Naive thymus-derived CD8-positive, alpha-beta T cell (primary cell): ENCODE measurements around the gene SNCG. TPM values are rescaled to one million over a fixed set of nuclear protein-coding genes. Genes with fewer than 3 reads are reported as not detected.
A peak's percentile ranks its signal among the peaks of the same experiment; 100 is the strongest.

Experiments used
- ATAC-seq, 2 donors: fragments of 150-1000 bp; cut with Tn5 transposase in 1 of 2; sonication (Bioruptor Pico), chemical (Tn5 transposase) in 1 of 2; 1 replicate in 1 of 2; 2 replicates in 1 of 2; pipeline ENCODE4 v1.10.0; 2021; ENCODE audit warnings: mild to moderate bottlenecking in 2 of 2, moderate library complexity in 2 of 2
- POLR2A ChIA-PET: fragments of 350-600 bp; sonication (Branson Sonifier 250); formaldehyde crosslinking; loops from one replicate; lab custom pipeline; 2021; ENCODE audit warnings: antibody characterized with exemption; lab: Charles Lee
- DNase-seq, 10 donors: peaks; one replicate each; pipeline versions ENCODE4 v3.0.0 to v3.0.0-alpha.2; 2020 to 2022
- H3K27ac Mint-ChIP-seq, 10 donors: one replicate each; pipeline ENCODE4 v1.8.0; 2020 to 2022; ENCODE audit warnings: mild to moderate bottlenecking in 10 of 10, mixed read lengths in 10 of 10, moderate library complexity in 4 of 10, inconsistent platforms in 1 of 10
- H3K27me3 Mint-ChIP-seq, 5 donors: one replicate each; pipeline ENCODE4 v1.8.0; 2021 to 2022; ENCODE audit warnings: mixed read lengths in 5 of 5
- H3K36me3 Mint-ChIP-seq, 3 donors: one replicate each; pipeline ENCODE4 v1.8.0; 2020 to 2022; ENCODE audit warnings: mixed read lengths in 3 of 3, mild to moderate bottlenecking in 2 of 3, inconsistent platforms in 1 of 3
- H3K4me1 Mint-ChIP-seq, 4 donors: one replicate each; pipeline ENCODE4 v1.8.0; 2021 to 2022; ENCODE audit warnings: mixed read lengths in 4 of 4
- H3K4me3 Mint-ChIP-seq, 10 donors: one replicate each; pipeline ENCODE4 v1.8.0; 2020 to 2022; ENCODE audit warnings: mild to moderate bottlenecking in 10 of 10, mixed read lengths in 10 of 10, moderate library complexity in 6 of 10, inconsistent platforms in 1 of 10
- H3K9me3 Mint-ChIP-seq, 9 donors: one replicate each; pipeline ENCODE4 v1.8.0; 2020 to 2022; ENCODE audit warnings: mixed read lengths in 9 of 9, mild to moderate bottlenecking in 3 of 9, inconsistent platforms in 1 of 9, moderate library complexity in 1 of 9
- polyA plus RNA-seq, 3 donors: library from polyadenylated mRNA; unstranded; fragments of 300-500 nt; fragmentation: Illumina TruSeq; gene quantifications; one replicate each; pipeline ENCODE4 v1.2.3, GENCODE V29; 2021
- total RNA-seq, 8 experiments: library from RNA in 2 of 8; stranded (reverse) in 2 of 8; gene quantifications; one replicate each; pipeline ENCODE4 v1.2.3 and lab custom pipeline; 2021 to 2026

The SNCG gene
- total and polyA plus RNA-seq, 5 experiments from 2014 or later, result 0.58 TPM; not detected in 4

GRCh38 chr10:86963341-86963919 lies 5.0 kb downstream of the SNCG start:
- DNase-seq, result no peak
- H3K4me3 Mint-ChIP-seq, result no peak overlapping the region
- no peak overlapping the region for H3K27ac Mint-ChIP-seq
- no peaks in the 10 kb centered on the region for H3K27me3 Mint-ChIP-seq
- no peaks in the 10 kb centered on the region for H3K9me3 Mint-ChIP-seq
- POLR2A ChIA-PET, result no interaction called here
- peaks cover 8 to 32% (median 23%) of the 10 kb centered on the region in 4 donors for H3K4me1 Mint-ChIP-seq
- no peak for ATAC-seq
- H3K36me3 Mint-ChIP-seq, result no peaks in the 10 kb centered on the region

GRCh38 chr10:86964061-86964846 lies 5.9 kb downstream of the SNCG start:
- Mint-ChIP-seq H3K27ac (no peak overlapping the region), H3K4me1 (peaks cover 10 to 38% (median 29%) of the 10 kb centered on the region in 4 donors), H3K36me3 (no peaks in the 10 kb centered on the region), H3K4me3 (no peak overlapping the region), H3K9me3 (no peaks in the 10 kb centered on the region), H3K27me3 (peaks cover 0 to 2% (median 0%) of the 10 kb centered on the region in 5 donors)
- ATAC-seq (no peak), DNase-seq (peak in 1 of 10 donors; percentile 55)
- POLR2A ChIA-PET, result no interaction called here

- H3K36me3 Mint-ChIP-seq, result no peaks in the 10 kb centered on the region
- POLR2A ChIA-PET, result no interaction called here
- H3K27me3 Mint-ChIP-seq, result peaks cover 0 to 2% (median 0%) of the 10 kb centered on the region in 5 donors
- ATAC-seq, result no peak
- peaks cover 10 to 41% (median 33%) of the 10 kb centered on the region in 4 donors for H3K4me1 Mint-ChIP-seq
- DNase-seq, result no peak
- H3K4me3 Mint-ChIP-seq, result no peak overlapping the region
- H3K9me3 Mint-ChIP-seq, result no peaks in the 10 kb centered on the region
- H3K27ac Mint-ChIP-seq, result peak overlapping the region in 1 of 10 donors; percentile 48
These were observed 6.4 kb downstream of the SNCG start for GRCh38 chr10:86964847-86965190.

- POLR2A ChIA-PET, result interaction anchor here (0.6 to 1.6 kb wide), 11 partner anchors 8 to 1228 kb away, joined by 3 to 11 read pairs (median 6); partner anchors contain the start of genes GLUD1 and SHLD2
- H3K27ac Mint-ChIP-seq, result peak overlapping the region; percentile 9 to 96 (median 86)
- H3K36me3 Mint-ChIP-seq, result no peaks in the 10 kb centered on the region
- H3K4me1 Mint-ChIP-seq, result peaks cover 12 to 49% (median 39%) of the 10 kb centered on the region in 4 donors
- peak; percentile 4 for ATAC-seq
- H3K4me3 Mint-ChIP-seq, result peak overlapping the region; percentile 69 to 89 (median 83)
- no peak for DNase-seq
- H3K27me3 Mint-ChIP-seq, result peaks cover 0 to 2% (median 0%) of the 10 kb centered on the region in 5 donors
- H3K9me3 Mint-ChIP-seq, result no peaks in the 10 kb centered on the region
These were observed 7.7 kb downstream of the SNCG start for GRCh38 chr10:86965986-86966654.

GRCh38 chr10:86967481-86967941 lies 9.1 kb downstream of the SNCG start:
- H3K27ac Mint-ChIP-seq, result peak overlapping the region in 3 of 10 donors; percentile 7 to 76 (median 70)
- H3K9me3 Mint-ChIP-seq, result no peaks in the 10 kb centered on the region
- peak in 1 of 10 donors; percentile 50 for DNase-seq
- ATAC-seq, result no peak
- peaks cover 0 to 2% (median 0%) of the 10 kb centered on the region in 5 donors for H3K27me3 Mint-ChIP-seq
- H3K4me3 Mint-ChIP-seq, result peak overlapping the region in 6 of 10 donors; percentile 14 to 80 (median 42)
- no peaks in the 10 kb centered on the region for H3K36me3 Mint-ChIP-seq
- POLR2A ChIA-PET, result interaction anchor here (0.8 to 2.7 kb wide), 4 partner anchors 16 to 29 kb away, joined by 3 to 14 read pairs (median 4); no protein-coding TSS in a partner anchor
- peaks cover 16 to 59% (median 47%) of the 10 kb centered on the region in 4 donors for H3K4me1 Mint-ChIP-seq

- Mint-ChIP-seq H3K27me3 (peaks cover 0 to 2% (median 0%) of the 10 kb centered on the region in 5 donors), H3K4me1 (peaks cover 19 to 68% (median 50%) of the 10 kb centered on the region in 4 donors), H3K9me3 (no peaks in the 10 kb centered on the region), H3K36me3 (no peaks in the 10 kb centered on the region), H3K4me3 (peak within 1 kb of the TSS; percentile 47 to 80 (median 69)), H3K27ac (peak within 1 kb of the TSS in 6 of 10 donors; percentile 7 to 97 (median 75))
- DNase-seq, result peak in 3 of 10 donors; percentile 24 to 65 (median 36)
- ATAC-seq, result peak in 1 of 2 donors; percentile 5
- POLR2A ChIA-PET, result interaction anchor here (0.8 to 2.7 kb wide), 6 partner anchors 9 to 30 kb away, joined by 3 to 14 read pairs (median 4); no protein-coding TSS in a partner anchor
These were observed 10.0 kb downstream of the SNCG start, which contains the start of gene ADIRF for GRCh38 chr10:86968271-86968993. TSS of gene ADIRF (plus strand) at chr10:86968482. CDS start at chr10:86968545, 63 bp downstream.

- H3K27me3 Mint-ChIP-seq, result peaks cover 0 to 2% (median 0%) of the 10 kb centered on the region in 5 donors
- H3K9me3 Mint-ChIP-seq, result no peaks in the 10 kb centered on the region
- ATAC-seq (no peak), DNase-seq (no peak)
- peaks cover 19 to 68% (median 50%) of the 10 kb centered on the region in 4 donors for H3K4me1 Mint-ChIP-seq
- H3K4me3 Mint-ChIP-seq, result peak overlapping the region; percentile 47 to 80 (median 66)
- H3K36me3 Mint-ChIP-seq, result no peaks in the 10 kb centered on the region
- POLR2A ChIA-PET, result interaction anchor here (0.9 to 2.7 kb wide), 5 partner anchors 10 to 29 kb away, joined by 3 to 14 read pairs (median 4); no protein-coding TSS in a partner anchor
- peak overlapping the region in 4 of 10 donors; percentile 69 to 80 (median 74) for H3K27ac Mint-ChIP-seq
These were observed 10.6 kb downstream of the SNCG start for GRCh38 chr10:86968994-86969355.

- peak overlapping the region in 7 of 10 donors; percentile 43 to 97 (median 74) for H3K27ac Mint-ChIP-seq
These were observed 11.1 kb downstream of the SNCG start for GRCh38 chr10:86969421-86970041.

GRCh38 chr10:86970162-86970981 lies 12.0 kb downstream of the SNCG start:
- POLR2A ChIA-PET, result interaction anchor here (0.9 to 2.2 kb wide), 10 partner anchors 8 to 258 kb away, joined by 3 to 26 read pairs (median 4); partner anchors contain the start of genes GLUD1 and SHLD2
- DNase-seq, result no peak
- Mint-ChIP-seq H3K36me3 (no peaks in the 10 kb centered on the region), H3K27me3 (peaks cover 0 to 2% (median 0%) of the 10 kb centered on the region in 5 donors), H3K4me1 (peaks cover 19 to 67% (median 50%) of the 10 kb centered on the region in 4 donors), H3K4me3 (peak overlapping the region; percentile 75 to 89 (median 81)), H3K9me3 (no peaks in the 10 kb centered on the region), H3K27ac (peak overlapping the region; percentile 79 to 97 (median 90))
- no peak for ATAC-seq

More at GRCh38 chr10:86969421-86970041, 11.1 kb downstream of the SNCG start:
- H3K9me3 Mint-ChIP-seq, result no peaks in the 10 kb centered on the region
- H3K36me3 Mint-ChIP-seq, result no peaks in the 10 kb centered on the region
- peak overlapping the region; percentile 31 to 80 (median 72) for H3K4me3 Mint-ChIP-seq
- DNase-seq (no peak), ATAC-seq (no peak)
- H3K27me3 Mint-ChIP-seq, result peaks cover 0 to 2% (median 0%) of the 10 kb centered on the region in 5 donors
- POLR2A ChIA-PET, result interaction anchor here (0.9 to 2.7 kb wide), 6 partner anchors 10 to 125 kb away, joined by 3 to 26 read pairs (median 4); partner anchors contain the start of genes GLUD1 and SHLD2
- H3K4me1 Mint-ChIP-seq, result peaks cover 19 to 68% (median 50%) of the 10 kb centered on the region in 4 donors

GRCh38 chr10:86970982-86971231 lies 12.5 kb downstream of the SNCG start:
- Mint-ChIP-seq H3K4me3 (peak overlapping the region; percentile 75 to 89 (median 81)), H3K4me1 (peaks cover 17 to 62% (median 45%) of the 10 kb centered on the region in 4 donors), H3K27me3 (peaks cover 0 to 2% (median 0%) of the 10 kb centered on the region in 5 donors), H3K27ac (peak overlapping the region; percentile 79 to 97 (median 90)), H3K9me3 (no peaks in the 10 kb centered on the region), H3K36me3 (no peaks in the 10 kb centered on the region)
- POLR2A ChIA-PET, result interaction anchor here (0.9 to 2.2 kb wide), 8 partner anchors 8 to 259 kb away, joined by 3 to 26 read pairs (median 4); partner anchors contain the start of genes GLUD1 and SHLD2
- no peak for ATAC-seq
- no peak for DNase-seq
